ENCODE results near the gene ABHD14A. TPM values are rescaled to one million over a fixed set of nuclear protein-coding genes. Genes with fewer than 3 reads are reported as not detected.
A peak's percentile ranks its signal among the peaks of the same experiment; 100 is the strongest.

ABHD14A gene
- total and polyA plus RNA-seq, 2 of the 13 experiments (the other 11 are each of a cell fraction or from before 2014, with no cell fraction given): 29.5 to 46.9 TPM

GRCh38 chr3:51966922-51967383 is 7.9 kb upstream of the ABHD14A start (continued):
- TF ChIP-seq ZFYVE20 (CRISPR knock-in tag; IDR thresholded peaks at IDR 0.05; ENCODE audit: borderline replicate concordance, low read depth) (no peak), MATR3 (CRISPR knock-in tag; IDR thresholded peaks at IDR 0.05) (no peak), SATB2 (CRISPR knock-in tag; IDR thresholded peaks at IDR 0.05) (no peak), SMARCC2 (IDR thresholded peaks at IDR 0.05) (no peak), ZNF431 (CRISPR knock-in tag; IDR thresholded peaks at IDR 0.05; ENCODE audit: borderline replicate concordance, low read depth) (no peak), ONECUT2 (CRISPR knock-in tag; IDR thresholded peaks at IDR 0.05) (no peak), ZSCAN25 (CRISPR knock-in tag; IDR thresholded peaks at IDR 0.05) (no peak), ZNF792 (CRISPR knock-in tag; IDR thresholded peaks at IDR 0.05) (no peak), SOX5 (CRISPR knock-in tag; IDR thresholded peaks at IDR 0.05; ENCODE audit: borderline replicate concordance) (no peak), ZNF44 (CRISPR knock-in tag; IDR thresholded peaks at IDR 0.05) (no peak), ZNF788 (CRISPR knock-in tag; IDR thresholded peaks at IDR 0.05; ENCODE audit: borderline replicate concordance) (no peak), GABPB1 (CRISPR knock-in tag; IDR thresholded peaks at IDR 0.05) (no peak), ZNF580 (CRISPR knock-in tag; IDR thresholded peaks at IDR 0.05; ENCODE audit: borderline replicate concordance, low read depth) (no peak), ZBTB40 (IDR thresholded peaks at IDR 0.05) (no peak), ZBTB40 (CRISPR knock-in tag; IDR thresholded peaks at IDR 0.05) (no peak), ISL2 (CRISPR knock-in tag; IDR thresholded peaks at IDR 0.05) (no peak), ZSCAN31 (CRISPR knock-in tag; IDR thresholded peaks at IDR 0.05; ENCODE audit: low read depth) (0 out of 2 replicates have a peak, but pooled peaks have one; percentile 46), KDM1A (CRISPR knock-in tag; IDR thresholded peaks at IDR 0.05) (no peak), ZNF264 (CRISPR knock-in tag; IDR thresholded peaks at IDR 0.05) (no peak), ZNF513 (CRISPR knock-in tag; conservative IDR thresholded peaks at IDR 0.05) (no peak), CEBPG (CRISPR knock-in tag; IDR thresholded peaks at IDR 0.05) (no peak)
- TF ChIP-seq, protein P1, sequence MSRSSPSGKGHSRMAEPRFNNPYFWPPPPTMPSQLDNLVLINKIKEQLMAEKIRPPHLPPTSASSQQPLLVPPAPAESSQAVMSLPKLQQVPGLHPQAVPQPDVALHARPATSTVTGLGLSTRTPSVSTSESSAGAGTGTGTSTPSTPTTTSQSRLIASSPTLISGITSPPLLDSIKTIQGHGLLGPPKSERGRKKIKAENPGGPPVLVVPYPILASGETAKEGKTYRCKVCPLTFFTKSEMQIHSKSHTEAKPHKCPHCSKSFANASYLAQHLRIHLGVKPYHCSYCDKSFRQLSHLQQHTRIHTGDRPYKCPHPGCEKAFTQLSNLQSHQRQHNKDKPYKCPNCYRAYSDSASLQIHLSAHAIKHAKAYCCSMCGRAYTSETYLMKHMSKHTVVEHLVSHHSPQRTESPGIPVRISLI (CRISPR knock-in tag; IDR thresholded peaks at IDR 0.05; ENCODE audit: borderline replicate concordance): no peak

Data from HepG2 (cell line).